HG03066 (cell line): ENCODE data around the gene GGCT.

Experiments used
- ATAC-seq: cut with Tn5 transposase; IDR thresholded peaks from one replicate; pipeline ENCODE4 v1.9.1; 2021; ENCODE audit warnings: low read depth; ENCODE audit not compliant: unreplicated experiment

Gene GGCT

GRCh38 chr7:30465046-30465810 lies 39.4 kb downstream of the GGCT start:
- no peak for ATAC-seq

- no peak for ATAC-seq
Measured at GRCh38 chr7:30464231-30464671, 40.4 kb downstream of the GGCT start.

- peak; percentile 64 for ATAC-seq
Measured at GRCh38 chr7:30463405-30464145, 41.1 kb downstream of the GGCT start.

- ATAC-seq = no peak
Measured at GRCh38 chr7:30462179-30462578, 42.5 kb downstream of the GGCT start.

GRCh38 chr7:30460246-30460633 lies 44.4 kb downstream of the GGCT start:
- no peak for ATAC-seq

- no peak for ATAC-seq
Measured at GRCh38 chr7:30459591-30460245, 44.9 kb downstream of the GGCT start.

- ATAC-seq = no peak
Measured at GRCh38 chr7:30458311-30458710, 46.3 kb downstream of the GGCT start.

GRCh38 chr7:30453921-30454320 lies 50.7 kb downstream of the GGCT start:
- no peak for ATAC-seq

- ATAC-seq = no peak
Measured at GRCh38 chr7:30453016-30453415, 51.6 kb downstream of the GGCT start.

- no peak for ATAC-seq
Measured at GRCh38 chr7:30452280-30452930, 52.2 kb downstream of the GGCT start.

- no peak for ATAC-seq
Measured at GRCh38 chr7:30451539-30452279, 52.9 kb downstream of the GGCT start.

GRCh38 chr7:30450983-30451497 lies 53.6 kb downstream of the GGCT start:
- ATAC-seq = no peak

GRCh38 chr7:30450240-30450982 lies 54.2 kb downstream of the GGCT start:
- ATAC-seq = no peak

GRCh38 chr7:30448461-30449189 lies 56.0 kb downstream of the GGCT start:
- ATAC-seq = no peak

GRCh38 chr7:30447466-30447865 lies 57.2 kb downstream of the GGCT start:
- ATAC-seq = no peak
